Osteoblast (primary cell): Measurements from ENCODE around the gene TM9SF3. TPM values are rescaled to one million over a fixed set of nuclear protein-coding genes. Genes with fewer than 3 reads are reported as not detected.

Experiments used
- DNase-seq: peaks from one replicate; pipeline ENCODE4 v3.0.0; 2011; ENCODE audit warnings: low spot score, mixed read lengths; ENCODE audit not compliant: insufficient read length; ENCODE audit errors: missing footprints
- H2AFZ ChIP-seq: 2 replicates; pipeline ENCODE4 v1.6.0; 2011; ENCODE audit warnings: mild to moderate bottlenecking, low read length
- H3K27ac ChIP-seq: 2 replicates; pipeline ENCODE4 v1.5.1; 2011; ENCODE audit warnings: mild to moderate bottlenecking, low read depth, low read length, moderate library complexity
- H3K27me3 ChIP-seq: 2 replicates; pipeline ENCODE4 v1.6.0; 2012; ENCODE audit warnings: mild to moderate bottlenecking, control low read depth, inconsistent platforms, low read length, moderate library complexity; ENCODE audit not compliant: insufficient read depth
- H3K36me3 ChIP-seq: 2 replicates; pipeline ENCODE4 v1.5.1; 2011; ENCODE audit warnings: mild to moderate bottlenecking, low read length, control low read depth, moderate library complexity; ENCODE audit not compliant: insufficient read depth
- H3K4me1 ChIP-seq: 2 replicates; pipeline ENCODE4 v1.5.1; 2011; ENCODE audit warnings: mild to moderate bottlenecking, low read length, control low read depth, moderate library complexity; ENCODE audit not compliant: insufficient read depth
- H3K4me2 ChIP-seq: 2 replicates; pipeline ENCODE4 v1.6.0; 2011; ENCODE audit warnings: mild to moderate bottlenecking, low read length; ENCODE audit not compliant: insufficient read depth
- H3K4me3 ChIP-seq: fragments of 200-600 bp; sonication (generic); 3 replicates; pipeline ENCODE4 v1.5.1; 2012; ENCODE audit warnings: mild to moderate bottlenecking, low read length, inconsistent platforms; ENCODE audit not compliant: insufficient read depth
- H3K79me2 ChIP-seq: 2 replicates; pipeline ENCODE4 v1.6.0; 2012; ENCODE audit warnings: mild to moderate bottlenecking, low read length, control low read depth, inconsistent platforms; ENCODE audit not compliant: insufficient read depth
- H3K9me3 ChIP-seq: 2 replicates; pipeline ENCODE4 v1.5.1; 2011; ENCODE audit warnings: low read depth, low read length, control low read depth
- H4K20me1 ChIP-seq: 2 replicates; pipeline ENCODE4 v1.6.0; 2012; ENCODE audit warnings: mild to moderate bottlenecking, low read length, control low read depth; ENCODE audit not compliant: insufficient read depth
- CTCF ChIP-seq: IDR thresholded peaks from 2 replicates; pipeline ENCODE4 v1.5.1; 2011; ENCODE audit warnings: mild to moderate bottlenecking, low read depth, low read length, moderate library complexity; ENCODE audit errors: extremely low read depth
- total RNA-seq: library from RNA; depleted of rRNA; stranded (reverse); fragments of >200 nt; gene quantifications from 2 replicates; pipeline ENCODE4 v1.2.3, GENCODE V29; 2012

TM9SF3 gene
- total RNA-seq, 1 donor, result 124 TPM

- Histone ChIP-seq H3K4me1 (no peaks in the 10 kb centered on the region), H3K9me3 (no peaks in the 10 kb centered on the region), H3K27me3 (peaks cover 3% of the 10 kb centered on the region), H3K79me2 (no peaks in the 10 kb centered on the region), H3K4me3 (no peak overlapping the region), H3K36me3 (no peaks in the 10 kb centered on the region), H3K4me2 (no peak overlapping the region), H4K20me1 (no peaks in the 10 kb centered on the region), H3K27ac (no peak overlapping the region), H2AFZ (no peak overlapping the region)
- no peak for TF ChIP-seq CTCF
- DNase-seq, result no peak
Observed at GRCh38 chr10:96488161-96488935, 98.5 kb downstream of the TM9SF3 start.

- Histone ChIP-seq H3K27me3 (peaks cover 3% of the 10 kb centered on the region), H3K36me3 (no peaks in the 10 kb centered on the region), H3K4me3 (no peak overlapping the region), H3K4me1 (no peaks in the 10 kb centered on the region), H3K27ac (no peak overlapping the region), H4K20me1 (no peaks in the 10 kb centered on the region), H3K4me2 (no peak overlapping the region), H3K79me2 (no peaks in the 10 kb centered on the region), H2AFZ (no peak overlapping the region), H3K9me3 (no peaks in the 10 kb centered on the region)
- no peak for DNase-seq
- no peak for TF ChIP-seq CTCF
Observed at GRCh38 chr10:96482815-96483588, 103.8 kb downstream of the TM9SF3 start.

- no peaks in the 10 kb centered on the region for H3K4me1 ChIP-seq
- no peak for TF ChIP-seq CTCF
- no peaks in the 10 kb centered on the region for H4K20me1 ChIP-seq
- no peaks in the 10 kb centered on the region for H3K9me3 ChIP-seq
- H2AFZ ChIP-seq, result no peak overlapping the region
- no peak overlapping the region for H3K4me3 ChIP-seq
- H3K36me3 ChIP-seq, result no peaks in the 10 kb centered on the region
- no peak overlapping the region for H3K4me2 ChIP-seq
- DNase-seq, result no peak
- H3K27me3 ChIP-seq, result peaks cover 4% of the 10 kb centered on the region
- no peaks in the 10 kb centered on the region for H3K79me2 ChIP-seq
- H3K27ac ChIP-seq, result no peak overlapping the region
Observed at GRCh38 chr10:96478355-96478754, 108.5 kb downstream of the TM9SF3 start.

GRCh38 chr10:96473866-96474265 is 112.9 kb downstream of the TM9SF3 start:
- no peak overlapping the region for H2AFZ ChIP-seq

More at GRCh38 chr10:96473866-96474265, 112.9 kb downstream of the TM9SF3 start:
- no peaks in the 10 kb centered on the region for H4K20me1 ChIP-seq
- no peak overlapping the region for H3K4me3 ChIP-seq
- no peaks in the 10 kb centered on the region for H3K9me3 ChIP-seq
- no peaks in the 10 kb centered on the region for H3K36me3 ChIP-seq
- no peaks in the 10 kb centered on the region for H3K79me2 ChIP-seq
- H3K4me2 ChIP-seq, result no peak overlapping the region
- TF ChIP-seq CTCF, result no peak
- H3K27me3 ChIP-seq, result peaks cover 8% of the 10 kb centered on the region
- no peaks in the 10 kb centered on the region for H3K4me1 ChIP-seq
- DNase-seq, result no peak
- no peak overlapping the region for H3K27ac ChIP-seq
